DND-41 (cell line): ENCODE measurements around the gene CCDC102B.

Experiments
- ATAC-seq: fragments of 200-7000 bp; cut with Tn5 transposase; 3 replicates; pipeline ENCODE4 v1.9.1; 2021; ENCODE audit warnings: low read depth; ENCODE audit not compliant: insufficient read depth
- DNase-seq: peaks from one replicate; pipeline ENCODE4 v3.0.0-alpha.2; 2020
- H2AFZ ChIP-seq: 2 replicates; pipeline ENCODE4 v1.6.0; 2012; ENCODE audit warnings: low read depth, low read length
- H3K27ac ChIP-seq: 2 replicates; pipeline ENCODE4 v1.5.1; 2012; ENCODE audit warnings: low read length, inconsistent platforms
- H3K27me3 ChIP-seq: fragments of 200-600 bp; sonication (generic); 2 replicates; pipeline ENCODE4 v1.6.0; 2012; ENCODE audit warnings: low read length, mild to moderate bottlenecking, inconsistent platforms; ENCODE audit not compliant: insufficient read depth, poor library complexity
- H3K36me3 ChIP-seq: 2 replicates; pipeline ENCODE4 v1.5.1; 2012; ENCODE audit warnings: low read length, inconsistent platforms; ENCODE audit not compliant: insufficient read depth
- H3K4me1 ChIP-seq: 2 replicates; pipeline ENCODE4 v1.5.1; 2012; ENCODE audit warnings: mild to moderate bottlenecking, low read length; ENCODE audit not compliant: insufficient read depth
- H3K4me2 ChIP-seq: 2 replicates; pipeline ENCODE4 v1.6.0; 2012; ENCODE audit warnings: mild to moderate bottlenecking, moderate library complexity, low read length, inconsistent platforms; ENCODE audit not compliant: insufficient read depth
- H3K4me3 ChIP-seq, 2 experiments: fragments of 200-600 bp in 1 of 2; shearing (Covaris generic) in 1 of 2; 2 replicates each; pipeline ENCODE4 v1.5.1; 2012 to 2016; ENCODE audit warnings: inconsistent platforms in 2 of 2, low read length in 2 of 2, mild to moderate bottlenecking in 2 of 2, low read depth in 1 of 2, moderate library complexity in 1 of 2
- H3K79me2 ChIP-seq: 2 replicates; pipeline ENCODE4 v1.6.0; 2012; ENCODE audit warnings: low read length, inconsistent platforms; ENCODE audit not compliant: insufficient read depth
- H3K9ac ChIP-seq: 2 replicates; pipeline ENCODE4 v1.6.0; 2012; ENCODE audit warnings: low read depth, mild to moderate bottlenecking, inconsistent platforms, low read length, moderate library complexity
- H3K9me3 ChIP-seq: 2 replicates; pipeline ENCODE4 v1.5.1; 2012; ENCODE audit warnings: low read length, moderate library complexity, mild to moderate bottlenecking, inconsistent platforms; ENCODE audit not compliant: insufficient read depth, severe bottlenecking
- H4K20me1 ChIP-seq: 2 replicates; pipeline ENCODE4 v1.6.0; 2012; ENCODE audit warnings: low read length; ENCODE audit not compliant: insufficient read depth
- EZH2 ChIP-seq: IDR thresholded peaks from 3 replicates; pipeline ENCODE4 v1.6.1; 2012; ENCODE audit warnings: borderline replicate concordance, low read depth, mild to moderate bottlenecking, moderate library complexity, low read length, inconsistent platforms; ENCODE audit not compliant: severe bottlenecking
- TF ChIP-seq, protein P1 (sequence below): IDR thresholded peaks from 2 replicates; pipeline ENCODE4 v1.5.1; 2012; ENCODE audit warnings: borderline replicate concordance, low read length, moderate library complexity, mild to moderate bottlenecking; ENCODE audit not compliant: poor library complexity, severe bottlenecking; ENCODE audit errors: extremely low read depth

Gene CCDC102B

GRCh38 chr18:68855491-68855890 is 57.6 kb downstream of the CCDC102B start:
- Histone ChIP-seq H3K9ac (no peak overlapping the region), H3K9me3 (no peaks in the 10 kb centered on the region), H4K20me1 (no peaks in the 10 kb centered on the region), H3K36me3 (no peaks in the 10 kb centered on the region), H3K4me1 (no peaks in the 10 kb centered on the region), H3K4me3 (no peak overlapping the region), H3K27me3 (no peaks in the 10 kb centered on the region), H2AFZ (no peak overlapping the region), H3K79me2 (no peaks in the 10 kb centered on the region), H3K27ac (no peak overlapping the region), H3K4me2 (no peak overlapping the region)
- TF ChIP-seq, protein P1, sequence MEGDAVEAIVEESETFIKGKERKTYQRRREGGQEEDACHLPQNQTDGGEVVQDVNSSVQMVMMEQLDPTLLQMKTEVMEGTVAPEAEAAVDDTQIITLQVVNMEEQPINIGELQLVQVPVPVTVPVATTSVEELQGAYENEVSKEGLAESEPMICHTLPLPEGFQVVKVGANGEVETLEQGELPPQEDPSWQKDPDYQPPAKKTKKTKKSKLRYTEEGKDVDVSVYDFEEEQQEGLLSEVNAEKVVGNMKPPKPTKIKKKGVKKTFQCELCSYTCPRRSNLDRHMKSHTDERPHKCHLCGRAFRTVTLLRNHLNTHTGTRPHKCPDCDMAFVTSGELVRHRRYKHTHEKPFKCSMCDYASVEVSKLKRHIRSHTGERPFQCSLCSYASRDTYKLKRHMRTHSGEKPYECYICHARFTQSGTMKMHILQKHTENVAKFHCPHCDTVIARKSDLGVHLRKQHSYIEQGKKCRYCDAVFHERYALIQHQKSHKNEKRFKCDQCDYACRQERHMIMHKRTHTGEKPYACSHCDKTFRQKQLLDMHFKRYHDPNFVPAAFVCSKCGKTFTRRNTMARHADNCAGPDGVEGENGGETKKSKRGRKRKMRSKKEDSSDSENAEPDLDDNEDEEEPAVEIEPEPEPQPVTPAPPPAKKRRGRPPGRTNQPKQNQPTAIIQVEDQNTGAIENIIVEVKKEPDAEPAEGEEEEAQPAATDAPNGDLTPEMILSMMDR, result no peak
- no peak for TF ChIP-seq EZH2
- ATAC-seq (no peak), DNase-seq (no peak)

DNA sequence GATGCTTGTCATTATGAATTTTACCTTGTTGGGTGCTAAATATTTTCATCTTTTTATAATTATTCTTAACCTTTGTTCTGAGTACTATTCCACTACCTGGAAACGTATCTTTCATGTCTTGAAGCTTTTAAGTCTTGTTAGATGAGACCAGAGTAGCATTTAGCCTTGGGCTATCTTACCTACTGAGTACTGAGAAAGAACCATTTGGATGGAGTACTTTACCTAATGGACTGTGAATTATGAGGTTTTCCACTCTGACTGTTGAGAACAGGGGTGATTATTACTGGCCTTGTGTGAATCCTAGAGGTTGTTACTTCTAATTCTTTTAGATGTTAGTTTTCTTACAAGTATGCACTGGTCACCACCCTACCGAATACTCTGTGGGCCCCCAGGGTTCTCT is 63.5 kb downstream of the CCDC102B start:
- no peak overlapping the region for H3K4me2 ChIP-seq
- no peak overlapping the region for H2AFZ ChIP-seq
- no peak for ATAC-seq
- H3K36me3 ChIP-seq, result no peaks in the 10 kb centered on the region
- no peaks in the 10 kb centered on the region for H3K79me2 ChIP-seq
- DNase-seq, result no peak
- no peak overlapping the region for H3K4me3 ChIP-seq
- no peaks in the 10 kb centered on the region for H3K4me1 ChIP-seq
- no peak overlapping the region for H3K27ac ChIP-seq
- H3K27me3 ChIP-seq, result no peaks in the 10 kb centered on the region
- H3K9me3 ChIP-seq, result no peaks in the 10 kb centered on the region
- H3K9ac ChIP-seq, result no peak overlapping the region
- no peaks in the 10 kb centered on the region for H4K20me1 ChIP-seq
- no peak for TF ChIP-seq EZH2

- no peaks in the 10 kb centered on the region for H3K79me2 ChIP-seq
- no peak overlapping the region for H2AFZ ChIP-seq
- H3K36me3 ChIP-seq, result no peaks in the 10 kb centered on the region
- ATAC-seq, result no peak
- H4K20me1 ChIP-seq, result no peaks in the 10 kb centered on the region
- no peak for DNase-seq
- TF ChIP-seq, protein P1, result no peak
- no peak for TF ChIP-seq EZH2
- no peaks in the 10 kb centered on the region for H3K9me3 ChIP-seq
- no peak overlapping the region for H3K4me3 ChIP-seq
- no peaks in the 10 kb centered on the region for H3K4me1 ChIP-seq
- H3K9ac ChIP-seq, result no peak overlapping the region
- no peak overlapping the region for H3K27ac ChIP-seq
- no peaks in the 10 kb centered on the region for H3K27me3 ChIP-seq
- H3K4me2 ChIP-seq, result no peak overlapping the region
Measured at GRCh38 chr18:68865021-68865420, 67.1 kb downstream of the CCDC102B start.

- ATAC-seq, result no peak
- Histone ChIP-seq H3K4me1 (no peaks in the 10 kb centered on the region), H3K79me2 (no peaks in the 10 kb centered on the region), H4K20me1 (no peaks in the 10 kb centered on the region), H3K9me3 (no peaks in the 10 kb centered on the region), H3K4me3 (no peak overlapping the region), H3K27me3 (no peaks in the 10 kb centered on the region), H3K36me3 (no peaks in the 10 kb centered on the region), H3K9ac (no peak overlapping the region), H3K4me2 (no peak overlapping the region), H3K27ac (no peak overlapping the region), H2AFZ (no peak overlapping the region)
- DNase-seq, result no peak
- TF ChIP-seq EZH2, result no peak
- TF ChIP-seq, protein P1, result no peak
Measured at GRCh38 chr18:68865503-68865902, 67.6 kb downstream of the CCDC102B start.
